NCI-H2196 (cell line): ENCODE data around the gene TMEM229B.

Experiments
- DNase-seq: peaks from one replicate; lab custom pipeline; 2025; ENCODE audit not compliant: unreplicated experiment; lab: John Stamatoyannopoulos, UW

TMEM229B gene

GRCh38 chr14:67426161-67426560 lies 62.4 kb downstream of the TMEM229B start:
- no peak for DNase-seq

GRCh38 chr14:67425608-67426007 lies 62.9 kb downstream of the TMEM229B start:
- no peak for DNase-seq

GRCh38 chr14:67424539-67424938 lies 64.0 kb downstream of the TMEM229B start:
- no peak for DNase-seq

GRCh38 chr14:67423424-67423823 lies 65.1 kb downstream of the TMEM229B start:
- DNase-seq = no peak

- DNase-seq = no peak
These were observed 66.9 kb downstream of the TMEM229B start for GRCh38 chr14:67421356-67422224.
